Spleen (tissue), 7 donors: Measurements from ENCODE around the gene CBX2.

Experiments
- CTCF ChIP-seq, 11 experiments: fragments of 200-600 bp in 7 of 11; fragments of 450-650 bp in 4 of 11; sonication (generic) in 4 of 11; IDR thresholded peaks in 8 of 11; conservative IDR thresholded peaks in 3 of 11; 1 replicate in 7 of 11; 2 replicates in 4 of 11; pipeline versions ENCODE4 v1.4.0 to v1.8.0; 2016 to 2021; ENCODE audit warnings: antibody characterized with exemption in 11 of 11, inconsistent platforms in 4 of 11, mild to moderate bottlenecking in 1 of 11
- POLR2A ChIP-seq, 3 donors: fragments of 450-650 bp; IDR thresholded peaks; one replicate each; pipeline ENCODE4 v1.5.1; 2017; ENCODE audit warnings: antibody characterized with exemption in 3 of 3, mild to moderate bottlenecking in 1 of 3
- POLR2AphosphoS5 ChIP-seq, 3 donors: sonication (generic); formaldehyde crosslinking; IDR thresholded peaks; one replicate each; pipeline ENCODE4 v1.5.1; 2017; ENCODE audit warnings: antibody characterized with exemption in 3 of 3
- donor health status: DM: no; HTN: no; CAD: no; lungs with moderate emphysema.
- donor health status: DM: no; HTN: no; CAD: no.
- donor health status: DM: no; HTN: no; CAD: no.

- no peak for TF ChIP-seq CTCF (IDR thresholded peaks at IDR 0.05 in 8 of 11, conservative IDR thresholded peaks at IDR 0.05 in 3 of 11)
- no peak for TF ChIP-seq POLR2A (IDR thresholded peaks at IDR 0.05)
- TF ChIP-seq POLR2AphosphoS5 (IDR thresholded peaks at IDR 0.05) = peak in 1 of 3 donors; percentile 44
Observed at GRCh38 chr17:79792984-79793923, 15.3 kb downstream of the CBX2 start.
